H4 (cell line): ENCODE measurements around the gene FBN2. TPM values are rescaled to one million over a fixed set of nuclear protein-coding genes. Genes with fewer than 3 reads are reported as not detected.
"Not testable (repeated sequence)": the region's sequence is repeated elsewhere in the genome, so short reads cannot be mapped to it uniquely, and the experiment has no call there.

Experiments
- DNase-seq: peaks from one replicate; pipeline ENCODE4 v3.0.0-alpha.2; 2015; ENCODE audit warnings: low spot score
- total RNA-seq: library from RNA; depleted of rRNA; stranded (reverse); fragments of >200 nt; shearing (Covaris generic); gene quantifications from 2 replicates; pipeline ENCODE4 v1.2.3, GENCODE V29; 2014

FBN2 gene
- total RNA-seq, 1 experiment from 2014 or later: 7.6 TPM

GRCh38 chr5:128535251-128535650, 2.8 kb downstream of the FBN2 start:
- no peak for DNase-seq

GRCh38 chr5:128534726-128535125, 3.3 kb downstream of the FBN2 start:
- DNase-seq: peak; percentile 90

- DNase-seq: no peak
Observed at GRCh38 chr5:128532776-128533175, 5.3 kb downstream of the FBN2 start.

- DNase-seq: no peak
Observed at GRCh38 chr5:128532127-128532526, 5.9 kb downstream of the FBN2 start.

GRCh38 chr5:128528637-128529255, 9.3 kb downstream of the FBN2 start:
- no peak for DNase-seq

- no peak for DNase-seq
Observed at GRCh38 chr5:128528126-128528525, 9.9 kb downstream of the FBN2 start.

- DNase-seq: no peak
Observed at GRCh38 chr5:128527077-128527476, 11.0 kb downstream of the FBN2 start.

GRCh38 chr5:128522336-128522735, 15.7 kb downstream of the FBN2 start:
- DNase-seq: no peak

GRCh38 chr5:128519827-128520226, 18.2 kb downstream of the FBN2 start:
- no peak for DNase-seq

GRCh38 chr5:128516978-128517377, 21.1 kb downstream of the FBN2 start:
- no peak for DNase-seq

GRCh38 chr5:128513806-128514205, 24.2 kb downstream of the FBN2 start:
- DNase-seq: no peak

GRCh38 chr5:128512894-128513293, 25.2 kb downstream of the FBN2 start:
- no peak for DNase-seq

- no peak for DNase-seq
Observed at GRCh38 chr5:128506643-128507042, 31.4 kb downstream of the FBN2 start.

GRCh38 chr5:128503727-128504126, 34.3 kb downstream of the FBN2 start:
- DNase-seq: not testable (repeated sequence)

- peak; percentile 52 for DNase-seq
Observed at GRCh38 chr5:128498844-128499455, 39.1 kb downstream of the FBN2 start.

- DNase-seq: no peak
Observed at GRCh38 chr5:128494516-128494915, 43.5 kb downstream of the FBN2 start.

- DNase-seq: no peak
Observed at GRCh38 chr5:128493657-128494329, 44.3 kb downstream of the FBN2 start.

- DNase-seq: no peak
Observed at GRCh38 chr5:128491291-128491690, 46.8 kb downstream of the FBN2 start.

- DNase-seq: no peak
Observed at GRCh38 chr5:128490761-128491160, 47.3 kb downstream of the FBN2 start.

GRCh38 chr5:128487041-128487440, 51.0 kb downstream of the FBN2 start:
- DNase-seq: no peak

- no peak for DNase-seq
Observed at GRCh38 chr5:128483738-128484137, 54.3 kb downstream of the FBN2 start.

GRCh38 chr5:128480906-128481633, 57.0 kb downstream of the FBN2 start:
- no peak for DNase-seq

- no peak for DNase-seq
Observed at GRCh38 chr5:128480158-128480557, 57.9 kb downstream of the FBN2 start.
